Glutamatergic neuron (in vitro differentiated cells): ENCODE results near the gene TCFL5. TPM values are rescaled to one million over a fixed set of nuclear protein-coding genes. Genes with fewer than 3 reads are reported as not detected.
"Not testable (repeated sequence)": the region's sequence is repeated elsewhere in the genome, so short reads cannot be mapped to it uniquely, and the experiment has no call there.

ENCODE experiments used
- DNase-seq: peaks from one replicate; pipeline ENCODE4 v3.0.0; 2022
- H3K27ac Mint-ChIP-seq: one replicate; pipeline ENCODE4 v1.8.0; 2020; ENCODE audit warnings: mild to moderate bottlenecking, mixed read lengths, inconsistent platforms; ENCODE audit not compliant: unreplicated experiment
- H3K27me3 Mint-ChIP-seq: one replicate; pipeline ENCODE4 v1.8.0; 2020; ENCODE audit warnings: mild to moderate bottlenecking, moderate library complexity, mixed read lengths, inconsistent platforms; ENCODE audit not compliant: unreplicated experiment
- H3K36me3 Mint-ChIP-seq: one replicate; pipeline ENCODE4 v1.8.0; 2020; ENCODE audit warnings: mild to moderate bottlenecking, mixed read lengths, inconsistent platforms; ENCODE audit not compliant: unreplicated experiment
- H3K4me1 Mint-ChIP-seq: one replicate; pipeline ENCODE4 v1.8.0; 2020; ENCODE audit warnings: mild to moderate bottlenecking, low read depth, mixed read lengths, inconsistent platforms; ENCODE audit not compliant: unreplicated experiment
- H3K4me3 Mint-ChIP-seq: one replicate; pipeline ENCODE4 v1.8.0; 2020; ENCODE audit warnings: mild to moderate bottlenecking, mixed read lengths, inconsistent platforms; ENCODE audit not compliant: unreplicated experiment
- H3K9me3 Mint-ChIP-seq: one replicate; pipeline ENCODE4 v1.8.0; 2020; ENCODE audit warnings: mild to moderate bottlenecking, moderate library complexity, mixed read lengths, inconsistent platforms; ENCODE audit not compliant: unreplicated experiment
- CTCF ChIP-seq: fragments of 200-600 bp; sonication (generic); IDR thresholded peaks from one replicate; pipeline ENCODE4 v1.5.0; 2021; ENCODE audit not compliant: partially characterized antibody, unreplicated experiment
- total RNA-seq: library from RNA; stranded (reverse); fragmentation: NEBNext Ultra II Directional; extraction: Animal tissue kit (Norgen Biotek cat#: 25700); gene quantifications from one replicate; pipeline ENCODE4 v1.2.1, GENCODE V29; 2021; ENCODE audit not compliant: unreplicated experiment

TCFL5 gene
- total RNA-seq, 1 donor from 2014 or later, result 12.6 TPM

GRCh38 chr20:62873681-62874031 is 12.0 kb upstream of the TCFL5 start:
- peaks cover 12% of the 10 kb centered on the region for H3K4me1 Mint-ChIP-seq
- H3K9me3 Mint-ChIP-seq, H3K4me3 Mint-ChIP-seq, H3K27me3 Mint-ChIP-seq, H3K27ac Mint-ChIP-seq, H3K36me3 Mint-ChIP-seq: not testable (repeated sequence)
- peak; percentile 79 for DNase-seq
- TF ChIP-seq CTCF, result peak; percentile 22

- no peak for DNase-seq
- H3K4me3 Mint-ChIP-seq, result no peak overlapping the region
- no peak overlapping the region for H3K27ac Mint-ChIP-seq
- H3K27me3 Mint-ChIP-seq, result no peaks in the 10 kb centered on the region
- H3K36me3 Mint-ChIP-seq, result no peaks in the 10 kb centered on the region
- H3K9me3 Mint-ChIP-seq, result peaks cover 6% of the 10 kb centered on the region
- TF ChIP-seq CTCF, result no peak
- H3K4me1 Mint-ChIP-seq, result peaks cover 12% of the 10 kb centered on the region
Measured at GRCh38 chr20:62873280-62873679, 11.7 kb upstream of the TCFL5 start.

- H3K27ac Mint-ChIP-seq, result no peak overlapping the region
- H3K36me3 Mint-ChIP-seq, result no peaks in the 10 kb centered on the region
- peaks cover 6% of the 10 kb centered on the region for H3K9me3 Mint-ChIP-seq
- H3K27me3 Mint-ChIP-seq, result peaks cover 3% of the 10 kb centered on the region
- DNase-seq, result no peak
- TF ChIP-seq CTCF, result no peak
- no peak overlapping the region for H3K4me3 Mint-ChIP-seq
- peaks cover 12% of the 10 kb centered on the region for H3K4me1 Mint-ChIP-seq
Measured at GRCh38 chr20:62872862-62873261, 11.2 kb upstream of the TCFL5 start.

GRCh38 chr20:62872184-62872847 is 10.7 kb upstream of the TCFL5 start:
- H3K4me1 Mint-ChIP-seq, result peaks cover 12% of the 10 kb centered on the region
- no peak for DNase-seq
- no peak for TF ChIP-seq CTCF
- peaks cover 3% of the 10 kb centered on the region for H3K27me3 Mint-ChIP-seq
- H3K36me3 Mint-ChIP-seq, result no peaks in the 10 kb centered on the region
- no peak overlapping the region for H3K27ac Mint-ChIP-seq
- H3K9me3 Mint-ChIP-seq, result peaks cover 6% of the 10 kb centered on the region
- H3K4me3 Mint-ChIP-seq, result no peak overlapping the region

- DNase-seq, result no peak
- Mint-ChIP-seq H3K4me3 (no peak overlapping the region), H3K27me3 (peaks cover 9% of the 10 kb centered on the region), H3K4me1 (peaks cover 10% of the 10 kb centered on the region), H3K9me3 (peaks cover 14% of the 10 kb centered on the region), H3K27ac (no peak overlapping the region), H3K36me3 (peaks cover 5% of the 10 kb centered on the region)
- no peak for TF ChIP-seq CTCF
Measured at GRCh38 chr20:62864207-62864606, 2.6 kb upstream of the TCFL5 start.
